ENCODE measurements around the gene CTNNBIP1. TPM values are rescaled to one million over a fixed set of nuclear protein-coding genes. Genes with fewer than 3 reads are reported as not detected.

Gene CTNNBIP1
- total RNA-seq, 1 donor from 2014 or later = 69.6 TPM

DNA sequence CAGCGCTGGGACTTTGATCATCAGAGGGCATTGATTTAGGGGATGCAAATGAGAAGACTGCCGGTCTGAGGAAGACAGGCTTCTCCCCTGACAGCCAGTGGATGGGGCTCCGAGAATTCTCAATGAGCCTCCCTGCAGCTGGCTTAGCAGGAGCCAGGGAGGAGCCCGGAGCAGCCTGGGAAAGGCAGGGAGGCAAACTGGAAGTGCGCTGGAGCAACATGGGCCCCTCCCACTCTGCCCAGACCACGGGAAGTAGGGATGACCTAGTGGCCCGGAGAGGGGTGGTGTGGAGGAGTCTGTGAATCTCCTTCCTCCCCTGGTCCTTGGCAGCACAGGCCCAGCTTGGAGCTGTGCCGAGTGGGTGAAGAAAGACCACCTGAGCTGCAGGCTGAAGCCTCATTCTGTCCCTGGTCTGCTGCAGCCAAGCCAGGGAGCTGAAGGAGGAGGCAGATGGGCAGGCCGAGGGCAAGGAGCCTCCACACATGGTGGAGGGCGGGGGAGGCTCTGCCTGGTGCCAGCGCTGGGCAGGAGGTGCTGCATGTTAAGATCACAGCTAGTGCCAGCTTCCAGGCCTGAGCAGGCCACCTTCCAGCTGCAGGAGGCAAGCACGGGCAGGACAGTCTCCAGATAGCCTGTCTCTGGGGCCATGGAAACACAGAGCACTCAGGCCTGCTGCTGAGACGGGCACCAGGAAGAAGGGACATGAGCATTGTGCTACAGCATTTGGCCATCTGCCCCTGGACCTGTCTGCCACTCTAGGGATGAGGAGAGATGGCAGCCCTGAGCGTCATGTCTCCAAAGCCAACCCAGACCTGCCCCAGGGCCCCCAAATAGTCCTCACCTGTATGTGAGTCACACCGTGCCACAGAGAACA, 74.1 kb downstream of the CTNNBIP1 start:
- DNase-seq (ENCODE audit: extremely low read depth, low read depth, low spot score) = no peak

DNA sequence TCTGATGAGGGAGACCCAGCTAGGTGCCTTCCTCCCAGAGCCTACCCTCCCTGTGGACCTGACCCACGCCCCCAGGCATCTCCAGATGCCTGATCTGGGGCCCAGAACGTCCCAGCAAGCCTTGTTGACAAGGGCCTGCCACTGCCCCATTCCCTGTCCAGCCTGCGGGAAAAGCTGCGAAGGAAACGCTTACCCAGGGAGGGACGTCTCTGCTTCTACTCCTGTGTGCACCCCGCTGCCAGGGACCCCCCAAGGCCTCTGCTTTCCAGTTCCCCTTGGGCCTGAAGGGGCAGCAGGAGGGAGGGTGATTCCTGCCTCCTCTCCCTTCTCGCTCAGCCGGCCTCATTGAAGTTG, 74.7 kb downstream of the CTNNBIP1 start:
- no peak for DNase-seq (ENCODE audit: extremely low read depth, low read depth, low spot score)

DNA sequence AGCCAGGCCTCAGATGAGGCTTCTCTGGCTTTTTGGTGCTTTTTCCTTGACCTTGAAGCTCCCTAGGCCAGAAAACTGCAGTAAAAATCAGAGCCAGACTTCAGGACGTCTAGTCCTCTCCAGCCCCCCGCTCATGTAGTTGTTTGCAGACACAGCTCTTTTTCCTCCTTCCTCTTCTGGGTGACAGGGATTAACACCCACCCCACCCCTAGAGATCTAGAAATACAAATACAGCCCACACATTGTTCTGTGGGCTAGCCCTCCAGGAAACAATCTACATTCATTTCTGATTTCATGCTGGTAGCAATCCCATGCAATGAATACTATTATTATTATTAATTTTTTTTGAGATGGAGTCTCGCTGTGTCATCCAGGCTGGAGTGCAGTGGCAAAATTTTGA, 76.4 kb downstream of the CTNNBIP1 start:
- DNase-seq (ENCODE audit: extremely low read depth, low read depth, low spot score) = no peak

DNA sequence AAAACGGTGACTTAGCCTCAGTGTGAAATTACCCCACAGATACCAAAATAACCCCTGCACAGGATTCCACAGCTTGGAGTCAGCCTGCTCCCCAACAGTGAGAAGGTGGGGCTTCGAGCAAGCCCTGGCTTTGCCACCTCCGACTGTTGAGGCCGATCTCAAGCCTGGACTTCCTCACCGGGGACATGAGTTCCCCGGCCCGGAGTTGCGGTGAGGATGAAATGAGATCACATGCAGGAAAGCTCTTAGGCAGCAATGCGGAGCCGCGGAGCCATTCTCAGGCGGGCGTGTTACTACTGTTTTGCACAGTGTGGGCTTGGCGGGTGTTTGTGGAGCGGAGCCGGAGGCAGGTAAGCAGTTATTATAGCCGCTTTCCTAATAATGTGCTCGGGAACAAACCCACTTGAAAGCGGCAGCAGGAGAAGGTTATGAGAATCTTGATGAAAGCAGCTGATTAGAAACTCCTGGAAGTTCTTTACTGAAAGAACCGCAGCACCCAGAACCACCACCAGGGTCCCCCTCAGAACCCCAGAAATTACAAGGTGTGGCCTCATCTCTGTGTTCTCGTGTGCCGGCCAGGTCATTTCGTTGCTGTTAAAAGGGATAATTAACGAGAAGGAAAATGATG, 82.4 kb downstream of the CTNNBIP1 start:
- DNase-seq (ENCODE audit: extremely low read depth, low read depth, low spot score) = no peak

DNA sequence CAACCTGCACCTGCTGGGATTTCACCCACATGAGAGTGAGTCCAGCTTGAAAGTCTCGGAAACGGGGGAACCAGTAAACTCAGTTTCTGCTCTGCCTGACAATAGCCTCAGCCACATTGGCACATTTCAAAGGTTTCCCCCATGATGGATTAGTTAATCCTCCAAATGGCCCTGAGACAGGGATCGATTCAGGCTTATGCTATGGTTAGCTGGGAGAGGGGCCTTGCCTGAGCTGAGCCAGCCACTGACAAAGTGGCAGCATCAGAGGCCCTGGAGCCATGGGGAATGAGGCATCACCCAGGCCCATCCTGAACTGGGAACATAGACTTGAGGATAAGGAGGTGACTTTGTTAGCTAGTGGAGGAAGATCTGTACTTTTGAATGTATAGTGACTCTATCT, 83.5 kb downstream of the CTNNBIP1 start:
- no peak for DNase-seq (ENCODE audit: extremely low read depth, low read depth, low spot score)

DNA sequence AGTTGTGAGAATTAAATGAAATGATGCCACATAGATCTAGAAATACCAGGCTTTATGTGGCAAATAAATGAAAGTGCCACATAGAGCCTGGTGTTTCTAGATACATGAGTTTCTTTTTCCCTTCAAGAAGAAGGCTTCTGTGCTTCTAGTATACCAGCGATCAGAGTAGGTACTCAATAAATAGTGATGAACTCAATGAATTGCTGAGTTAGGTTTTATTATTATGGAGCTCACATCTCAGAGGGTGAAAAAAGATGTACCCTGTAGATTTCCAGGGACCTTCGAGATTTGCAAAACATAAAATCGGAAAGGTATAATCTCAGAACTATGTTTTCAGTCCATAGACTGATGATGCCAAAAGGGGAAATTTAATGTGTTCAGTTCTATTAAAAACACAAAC, 84.0 kb downstream of the CTNNBIP1 start:
- DNase-seq (ENCODE audit: extremely low read depth, low read depth, low spot score) = no peak

DNA sequence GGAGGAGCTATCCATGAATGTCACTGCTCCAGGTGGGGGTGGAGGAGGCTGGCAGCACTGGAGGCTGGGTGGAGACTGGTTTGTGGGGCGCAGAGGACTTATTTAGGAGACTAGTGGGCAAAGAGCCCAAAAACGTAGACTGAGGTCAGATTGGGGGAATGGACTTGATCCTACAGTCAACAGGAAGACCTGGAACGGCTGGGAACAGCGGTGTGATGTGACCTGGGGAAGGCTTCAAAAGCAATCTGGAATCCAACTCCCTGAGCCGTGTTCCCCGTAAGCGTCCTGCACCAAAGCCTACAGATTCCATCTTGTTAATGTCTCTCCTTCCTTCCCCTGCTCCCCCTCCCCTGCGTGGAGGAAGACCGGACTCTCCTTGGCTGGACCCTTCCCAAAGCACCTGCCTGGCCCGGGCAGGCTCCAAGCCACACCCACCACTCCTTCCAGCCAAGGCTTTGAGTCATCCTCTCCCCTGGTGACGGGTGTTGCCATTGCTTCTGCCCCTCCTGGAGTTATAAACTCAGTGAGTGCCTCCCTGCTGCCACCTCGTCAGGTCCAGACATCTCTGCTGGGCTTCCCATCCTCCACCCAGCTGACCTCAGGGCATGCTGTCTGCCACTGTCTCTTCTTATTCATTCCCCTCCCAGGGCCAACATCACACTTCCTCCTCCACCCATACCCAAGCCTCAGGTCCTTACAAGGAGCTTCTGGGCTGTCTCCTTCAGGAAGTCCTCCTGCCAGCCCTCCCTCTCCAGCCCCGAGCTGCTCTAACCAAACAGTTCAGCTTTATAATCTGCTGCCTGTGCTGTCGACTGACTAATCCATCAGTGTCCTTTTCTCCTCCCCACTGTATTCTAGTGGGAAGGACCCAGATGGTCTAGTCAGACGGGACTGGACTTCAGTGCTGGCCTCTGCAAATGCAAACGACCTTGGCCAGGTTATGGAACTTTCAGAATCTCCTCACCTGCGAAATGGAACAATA, 84.7 kb downstream of the CTNNBIP1 start:
- DNase-seq (ENCODE audit: extremely low read depth, low read depth, low spot score) = no peak

DNA sequence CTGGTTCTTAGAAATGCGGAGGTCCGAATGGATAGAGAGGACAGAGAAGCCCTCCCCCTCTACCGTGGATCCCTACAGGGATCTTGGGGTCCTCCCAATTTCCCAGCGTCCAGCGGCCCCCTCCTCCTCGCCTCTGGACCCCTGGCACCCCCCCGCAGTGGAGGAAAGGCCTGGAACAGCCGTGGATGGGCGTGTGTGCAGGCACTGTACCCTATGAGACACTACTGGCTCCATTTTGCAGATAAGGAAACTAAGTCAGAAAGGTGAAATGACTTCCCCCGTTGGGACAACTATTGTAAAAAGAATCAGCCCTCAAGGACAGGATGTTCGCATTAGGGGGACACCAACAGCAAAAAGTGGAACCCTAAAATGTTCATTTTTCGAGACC, 85.4 kb downstream of the CTNNBIP1 start:
- DNase-seq (ENCODE audit: extremely low read depth, low read depth, low spot score) = no peak

DNA sequence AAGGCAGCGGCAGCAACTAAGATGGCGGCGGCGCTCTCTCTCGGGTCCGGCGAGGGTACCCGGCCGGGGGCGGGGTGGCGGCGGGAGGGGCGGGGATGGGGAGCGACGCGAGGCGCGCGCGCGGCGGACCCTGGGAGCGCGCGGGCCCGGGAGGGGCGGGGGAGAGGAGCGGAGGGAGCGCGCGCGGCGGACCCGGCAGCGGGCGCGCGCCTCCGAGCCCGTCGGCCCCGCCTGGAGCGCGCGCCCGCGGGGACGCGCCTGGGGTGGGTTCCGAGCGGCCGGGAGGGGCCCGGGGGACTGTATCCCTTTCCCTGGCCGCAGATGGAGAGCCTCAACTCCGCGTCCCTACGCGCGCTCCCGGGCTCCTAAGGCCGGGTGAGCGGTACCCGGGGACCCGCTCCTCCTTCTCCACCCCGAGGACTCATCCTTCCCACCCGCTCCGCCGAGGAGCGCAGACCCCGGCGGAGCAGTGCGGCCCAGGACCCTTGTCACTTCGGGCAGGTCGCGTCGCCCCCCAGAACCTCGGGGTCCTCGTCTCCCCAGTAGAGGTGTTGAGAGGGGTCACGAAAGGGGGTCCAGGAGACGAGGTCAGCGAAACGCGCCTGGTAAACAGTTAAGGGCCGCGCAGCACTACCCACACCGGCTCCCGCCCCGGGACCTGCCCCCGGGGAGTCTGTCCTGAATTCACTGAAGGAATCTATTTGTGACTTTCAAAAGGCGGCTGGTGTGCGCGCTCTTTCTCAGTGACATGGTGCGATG, 85.9 kb downstream of the CTNNBIP1 start, which contains the start of gene CLSTN1:
TSS of gene CLSTN1 (minus strand) at position 23 of the 759 bp plus-strand sequence. CDS start 232 bp downstream, outside the sequence.
- DNase-seq (ENCODE audit: extremely low read depth, low read depth, low spot score) = no peak

DNA sequence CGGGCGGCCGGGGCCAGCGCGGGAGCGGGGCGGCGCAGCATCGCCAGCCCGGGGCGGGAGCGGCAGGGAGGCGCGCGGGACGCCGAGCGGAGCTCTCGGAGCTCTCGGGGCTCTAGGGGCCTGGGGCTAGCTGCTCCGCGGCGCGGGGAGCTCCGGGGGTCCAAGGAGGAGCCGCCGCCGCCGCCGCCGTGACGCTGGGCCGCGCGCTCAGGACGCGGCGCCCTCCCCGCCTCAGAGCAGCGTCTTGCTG, 86.5 kb downstream of the CTNNBIP1 start:
- DNase-seq (ENCODE audit: extremely low read depth, low read depth, low spot score) = no peak

DNA sequence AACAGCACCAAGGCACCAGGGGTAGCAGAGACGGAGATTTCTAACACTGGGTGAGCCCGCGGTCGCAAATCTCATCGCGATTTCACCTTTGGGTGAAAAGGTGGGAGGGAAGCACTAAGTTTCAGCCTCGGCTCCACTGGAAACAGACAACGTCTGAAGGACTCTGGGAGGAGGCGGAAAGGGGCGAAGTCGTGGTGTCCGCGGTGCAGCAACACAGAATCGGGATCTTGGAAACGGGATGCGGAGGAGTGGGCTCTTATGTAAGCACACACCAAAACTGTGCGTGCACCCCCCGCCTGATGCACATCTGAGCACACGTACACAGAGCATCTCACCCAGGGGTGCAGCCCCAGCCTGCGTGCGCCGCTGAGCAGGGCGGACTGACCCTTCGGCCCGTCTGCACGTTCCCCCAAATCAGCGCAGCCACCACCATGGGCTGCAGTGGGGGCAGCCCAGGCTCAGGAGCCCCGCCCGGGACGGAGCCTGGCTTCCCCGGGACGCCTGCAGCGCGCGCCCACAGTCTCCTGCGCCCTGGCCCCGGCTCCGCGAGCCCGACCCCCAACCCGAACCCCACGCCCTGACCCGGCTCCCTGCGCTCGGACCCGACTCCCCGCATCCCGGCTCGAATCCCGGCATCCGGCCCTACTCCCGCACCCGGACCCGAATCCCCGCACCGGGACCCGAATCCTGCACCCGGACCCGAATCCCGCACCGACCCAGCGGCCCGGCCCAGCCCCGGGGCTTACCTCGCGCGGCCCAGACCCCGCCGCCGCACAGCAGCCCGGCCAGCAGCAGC, 87.0 kb downstream of the CTNNBIP1 start:
- DNase-seq (ENCODE audit: extremely low read depth, low read depth, low spot score) = no peak

DNA sequence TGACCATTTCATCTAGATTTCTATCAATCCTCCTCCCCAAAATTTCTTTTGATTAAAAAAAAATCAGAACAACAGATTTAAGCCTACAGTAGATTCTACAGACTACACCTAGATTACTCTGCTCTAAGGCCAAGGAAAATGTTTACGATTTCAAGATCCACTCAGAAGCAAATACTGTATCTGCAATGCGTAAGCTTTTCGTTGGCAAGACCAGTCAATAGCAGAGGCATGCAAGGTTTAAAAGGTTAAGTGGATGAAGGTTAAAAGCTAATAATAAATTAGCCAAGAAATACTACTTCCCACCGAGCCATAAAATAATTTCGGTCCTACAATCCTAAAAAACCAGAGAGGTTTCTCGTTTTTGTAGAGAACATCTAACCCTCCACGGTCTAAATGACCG, 87.6 kb downstream of the CTNNBIP1 start:
- no peak for DNase-seq (ENCODE audit: extremely low read depth, low read depth, low spot score)

DNA sequence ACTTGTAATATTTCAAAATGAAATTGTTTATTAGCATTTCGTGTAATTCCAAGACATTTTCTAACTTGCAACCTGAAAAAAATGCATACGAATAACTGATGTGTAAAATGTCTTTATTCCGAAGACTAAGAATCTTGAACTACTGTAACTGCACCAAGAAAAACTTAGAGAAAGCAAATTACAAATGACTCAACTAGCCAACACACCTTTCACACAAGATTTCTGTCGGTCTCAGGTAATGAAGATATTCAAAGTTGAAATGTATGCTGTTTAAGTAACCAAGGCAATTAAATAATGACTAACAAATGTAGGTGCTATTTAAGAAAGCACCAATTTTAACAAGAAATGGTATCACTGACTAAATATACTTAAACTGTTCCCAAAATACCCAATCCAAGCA, 88.4 kb downstream of the CTNNBIP1 start:
- no peak for DNase-seq (ENCODE audit: extremely low read depth, low read depth, low spot score)

DNA sequence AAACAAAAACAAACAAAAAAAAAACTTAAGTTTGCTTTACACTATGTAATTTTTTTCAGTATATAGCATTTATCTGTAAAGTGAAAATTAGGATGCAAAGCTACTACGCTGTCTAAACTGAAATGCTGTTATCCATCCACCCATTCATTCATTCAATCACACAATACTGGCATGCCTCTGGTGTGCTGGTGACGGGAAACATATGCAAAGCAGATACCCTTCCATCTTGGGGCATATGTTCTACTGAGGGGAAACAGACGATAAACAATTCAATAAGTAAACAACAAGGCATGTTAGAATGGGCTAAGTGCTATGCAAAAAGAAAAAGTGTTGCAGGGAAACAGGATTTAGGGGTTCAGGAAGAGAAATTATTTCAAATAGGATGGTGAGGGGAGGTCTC, 89.5 kb downstream of the CTNNBIP1 start:
- DNase-seq (ENCODE audit: extremely low read depth, low read depth, low spot score) = no peak

DNA sequence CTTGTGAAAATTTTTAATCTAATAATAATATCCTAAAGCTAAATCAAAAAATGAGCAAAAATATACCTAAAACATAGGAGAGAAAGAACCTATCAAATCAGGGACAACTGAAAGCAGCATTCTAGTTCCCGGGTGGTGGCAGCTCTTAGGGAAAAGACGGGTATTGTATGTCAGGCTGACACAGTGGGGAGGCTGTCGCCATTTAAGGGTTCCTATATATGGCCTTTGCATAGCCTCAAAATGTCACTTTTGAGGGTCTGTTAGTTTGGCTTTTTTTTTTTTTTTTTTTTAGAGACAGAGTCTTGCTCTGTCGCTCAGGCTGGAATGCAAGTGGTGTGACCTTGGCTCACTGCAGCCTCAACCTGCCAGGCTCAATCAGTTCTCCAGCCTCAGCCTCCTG, 92.3 kb downstream of the CTNNBIP1 start:
- DNase-seq (ENCODE audit: extremely low read depth, low read depth, low spot score) = no peak

DNA sequence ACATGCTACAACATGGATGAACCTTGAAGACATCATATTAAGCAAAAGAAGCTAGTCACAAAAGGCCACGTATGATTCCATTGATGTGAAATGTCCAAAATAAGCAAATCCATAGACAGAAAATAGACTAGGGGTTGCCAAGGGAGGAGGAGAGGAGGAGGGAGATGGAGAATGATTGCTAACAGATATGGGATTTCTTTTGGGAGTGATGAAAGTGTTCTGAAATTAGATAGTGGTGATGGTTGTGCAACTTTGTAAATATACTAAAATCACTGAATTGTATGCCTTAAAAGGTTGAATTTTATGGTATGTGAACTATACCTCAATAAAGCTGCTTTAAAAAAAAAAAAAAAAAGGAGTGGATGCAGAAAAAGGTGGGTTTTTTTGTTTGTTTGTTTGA, 93.9 kb downstream of the CTNNBIP1 start:
- DNase-seq (ENCODE audit: extremely low read depth, low read depth, low spot score) = no peak

DNA sequence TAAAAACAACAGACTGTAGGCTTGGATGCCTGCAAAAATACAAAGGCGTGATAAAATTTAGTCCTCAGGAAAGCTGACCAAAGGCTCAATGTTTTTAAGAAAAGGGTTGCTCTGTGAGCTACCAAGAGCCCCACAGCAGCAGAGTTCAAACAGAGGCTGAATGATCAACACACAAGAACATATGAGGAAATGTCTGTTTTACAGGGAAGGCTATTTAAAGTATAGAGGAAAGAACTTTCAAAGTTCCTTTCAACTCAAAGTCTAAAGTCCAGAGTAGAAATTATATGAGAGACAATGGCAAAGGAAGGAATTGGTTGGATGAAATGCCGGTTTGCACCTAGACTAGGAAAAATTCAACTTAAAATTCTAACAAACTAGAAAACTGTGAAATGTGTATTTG, 94.9 kb downstream of the CTNNBIP1 start:
- no peak for DNase-seq (ENCODE audit: extremely low read depth, low read depth, low spot score)

DNA sequence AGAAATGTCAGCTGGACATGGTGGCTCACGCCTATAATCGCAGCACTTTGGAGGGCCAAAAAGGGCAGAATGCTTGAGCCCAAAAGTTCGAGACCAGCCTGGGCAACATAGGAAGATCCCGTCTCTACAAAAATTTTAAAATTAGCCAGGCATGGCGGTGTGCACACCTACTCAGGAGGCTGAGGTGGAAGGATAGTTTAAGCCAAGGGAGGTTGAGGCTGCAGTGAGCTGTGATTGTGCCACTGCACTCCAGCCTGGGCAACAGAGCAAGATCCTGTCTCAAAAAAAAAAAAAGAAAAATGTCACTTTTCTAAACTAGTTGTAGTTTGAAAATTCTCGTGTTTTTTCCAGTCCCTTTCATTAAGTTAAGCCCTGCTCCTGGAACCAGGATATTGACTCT, 95.5 kb downstream of the CTNNBIP1 start:
- DNase-seq (ENCODE audit: extremely low read depth, low read depth, low spot score) = no peak

DNA sequence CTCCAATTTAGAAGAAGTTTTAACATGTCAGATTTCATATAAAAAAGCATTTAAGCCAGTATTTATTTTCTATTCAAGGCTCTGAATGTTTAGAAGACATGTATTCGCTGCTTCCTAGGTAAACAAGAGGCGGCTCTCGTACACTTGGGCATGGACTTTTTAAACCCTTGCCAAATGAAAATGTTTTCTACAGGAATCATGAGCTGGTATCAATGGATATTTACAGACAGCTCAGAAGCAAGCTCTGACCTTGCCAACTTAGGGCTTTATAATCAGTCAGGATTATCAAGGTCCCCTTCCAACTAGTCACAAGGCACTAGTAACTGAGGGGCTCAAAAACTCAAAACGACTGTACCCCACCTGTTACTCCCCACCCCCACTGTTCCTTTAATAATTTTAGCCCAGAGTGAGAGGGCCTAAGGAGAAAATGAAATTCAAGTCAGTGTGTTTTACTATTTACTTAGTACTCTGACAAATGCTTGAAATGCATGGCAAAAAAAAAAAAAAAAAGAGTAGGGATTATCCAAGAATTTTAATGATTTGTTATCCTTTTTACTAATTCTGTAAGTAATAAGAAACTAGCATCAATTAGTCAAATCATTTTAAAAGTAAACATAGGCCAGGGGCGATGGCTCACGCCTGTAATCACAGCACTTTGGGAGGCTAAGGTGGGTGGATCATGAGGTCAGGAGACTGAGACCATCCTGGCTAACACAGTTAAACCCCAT, 98.7 kb downstream of the CTNNBIP1 start:
- DNase-seq (ENCODE audit: extremely low read depth, low read depth, low spot score) = no peak

Data from glomerular endothelial cell (primary cell).